HG02981 (cell line): ENCODE results near the gene CBS.
"Not testable (repeated sequence)": the region's sequence is repeated elsewhere in the genome, so short reads cannot be mapped to it uniquely, and the experiment has no call there.

Source experiments
- ATAC-seq: cut with Tn5 transposase; IDR thresholded peaks from one replicate; pipeline ENCODE4 v1.9.1; 2021; ENCODE audit warnings: mild to moderate bottlenecking, moderate library complexity; ENCODE audit not compliant: unreplicated experiment

Gene CBS

DNA sequence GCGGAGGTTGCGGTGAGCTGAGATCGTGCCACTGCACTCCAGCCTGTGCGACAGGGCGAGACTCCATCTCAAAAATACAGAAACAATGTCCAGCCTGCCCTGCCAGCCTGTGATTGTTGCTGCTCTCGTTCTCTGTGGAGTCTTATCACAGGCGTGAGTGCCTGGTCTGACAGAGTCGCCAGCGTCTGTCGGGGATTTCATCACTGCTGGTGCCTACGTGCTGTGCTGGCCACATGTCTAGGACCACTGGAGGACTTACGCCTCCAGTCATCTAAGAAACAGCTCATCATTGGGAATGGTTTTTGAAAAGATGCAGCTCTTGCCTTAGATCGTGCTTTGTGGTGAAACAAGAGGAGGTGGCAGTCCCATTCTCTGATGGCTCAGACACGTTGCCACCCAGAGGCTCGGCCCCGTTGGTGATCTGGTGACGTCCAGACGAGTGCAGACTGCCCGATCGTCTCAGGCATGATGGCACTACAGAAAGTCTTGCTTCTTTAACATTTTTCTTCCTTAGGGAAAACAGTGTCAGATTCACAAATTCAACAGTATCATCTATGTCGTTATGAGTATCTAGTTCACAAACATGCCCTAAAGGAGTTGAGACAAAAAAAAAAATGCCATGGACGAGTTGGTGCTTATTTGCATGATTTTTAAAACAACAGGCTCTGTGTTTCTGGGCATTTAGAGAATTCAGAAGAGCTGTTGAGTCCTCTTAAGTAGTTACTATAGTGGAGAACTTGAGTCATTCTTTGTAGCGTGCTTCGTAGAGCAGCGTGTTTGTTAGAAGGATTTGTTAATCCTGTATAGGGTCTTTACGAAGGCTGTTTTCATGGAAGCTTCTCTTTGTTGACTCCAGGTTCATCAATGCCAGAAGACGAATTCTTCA, 47.5 kb downstream of the CBS start:
- no peak for ATAC-seq

DNA sequence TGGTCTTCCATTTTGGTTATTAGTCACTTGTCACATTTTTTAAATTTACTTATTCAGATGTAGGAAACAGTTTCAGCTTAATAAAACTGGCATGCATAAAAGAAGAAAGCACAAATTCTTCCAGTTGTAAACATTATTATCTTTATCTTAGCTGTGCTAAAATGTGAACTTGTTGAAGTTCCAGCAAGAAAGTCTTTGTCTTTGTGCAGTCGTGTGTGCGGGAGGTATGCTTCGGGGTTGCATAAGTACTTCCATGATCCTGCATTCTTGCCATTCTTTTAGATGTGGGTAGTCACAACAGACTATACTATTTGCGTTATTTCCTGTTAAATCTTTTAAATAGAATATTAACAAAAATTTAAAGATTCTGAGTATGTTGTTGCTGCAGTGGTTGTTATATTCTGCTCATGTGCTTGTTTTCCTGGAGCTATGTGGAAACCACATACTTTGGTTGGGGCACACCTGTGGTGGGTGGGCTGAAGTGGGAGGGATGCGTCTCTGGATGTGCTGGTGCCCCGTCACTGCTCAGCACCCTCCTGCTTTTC, 49.9 kb downstream of the CBS start:
- no peak for ATAC-seq

DNA sequence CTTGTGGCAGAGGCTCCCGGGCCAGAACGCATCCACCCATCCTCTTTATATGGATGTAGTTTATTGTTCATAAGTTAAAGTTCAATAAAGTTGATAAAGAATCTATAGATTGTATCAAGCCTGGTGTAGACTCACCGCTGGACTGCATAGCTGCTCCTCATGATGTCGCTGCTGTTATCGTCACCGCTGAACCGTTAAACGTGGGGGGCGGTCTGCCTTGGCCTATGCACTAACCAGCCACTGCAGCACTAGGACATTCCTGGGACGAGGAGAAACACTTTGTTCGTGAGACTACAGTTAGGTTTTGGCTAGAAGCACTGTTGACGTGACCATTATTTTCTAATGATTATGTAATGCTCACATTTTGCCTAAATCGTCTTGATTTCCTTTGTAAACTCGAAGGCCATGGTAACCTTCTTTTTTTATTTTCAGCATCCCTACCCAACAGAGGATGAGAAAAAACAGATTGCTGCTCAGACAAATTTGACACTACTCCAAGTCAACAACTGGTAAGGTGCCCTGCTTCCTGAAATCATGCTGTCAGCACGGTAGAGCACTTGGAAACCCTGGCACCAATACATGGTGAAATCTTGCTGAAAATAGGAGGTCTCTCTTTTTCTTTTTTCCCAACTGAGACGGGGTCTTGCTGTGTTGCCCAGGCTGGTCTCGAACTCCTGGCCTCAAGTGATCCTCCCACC, 51.0 kb downstream of the CBS start:
- no peak for ATAC-seq

DNA sequence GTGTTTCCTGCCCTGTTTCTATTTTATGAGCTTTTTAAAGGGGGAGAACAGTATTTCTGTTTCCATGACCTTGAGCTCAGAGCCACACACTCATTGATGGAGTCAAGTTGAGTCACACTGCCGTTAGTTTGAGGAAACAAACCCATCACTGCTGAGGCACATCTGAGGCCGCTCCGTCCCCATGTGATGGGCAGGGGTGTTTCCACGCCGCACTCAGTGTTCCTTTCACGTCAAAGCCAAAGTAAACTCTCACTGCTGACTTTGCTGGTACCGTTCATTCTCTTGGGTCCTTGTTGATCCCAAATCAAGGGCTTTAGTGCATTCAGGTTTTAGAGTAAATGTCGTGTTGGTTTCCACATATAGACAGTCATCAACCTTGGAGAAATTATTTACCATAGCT, 52.5 kb downstream of the CBS start:
- no peak for ATAC-seq

DNA sequence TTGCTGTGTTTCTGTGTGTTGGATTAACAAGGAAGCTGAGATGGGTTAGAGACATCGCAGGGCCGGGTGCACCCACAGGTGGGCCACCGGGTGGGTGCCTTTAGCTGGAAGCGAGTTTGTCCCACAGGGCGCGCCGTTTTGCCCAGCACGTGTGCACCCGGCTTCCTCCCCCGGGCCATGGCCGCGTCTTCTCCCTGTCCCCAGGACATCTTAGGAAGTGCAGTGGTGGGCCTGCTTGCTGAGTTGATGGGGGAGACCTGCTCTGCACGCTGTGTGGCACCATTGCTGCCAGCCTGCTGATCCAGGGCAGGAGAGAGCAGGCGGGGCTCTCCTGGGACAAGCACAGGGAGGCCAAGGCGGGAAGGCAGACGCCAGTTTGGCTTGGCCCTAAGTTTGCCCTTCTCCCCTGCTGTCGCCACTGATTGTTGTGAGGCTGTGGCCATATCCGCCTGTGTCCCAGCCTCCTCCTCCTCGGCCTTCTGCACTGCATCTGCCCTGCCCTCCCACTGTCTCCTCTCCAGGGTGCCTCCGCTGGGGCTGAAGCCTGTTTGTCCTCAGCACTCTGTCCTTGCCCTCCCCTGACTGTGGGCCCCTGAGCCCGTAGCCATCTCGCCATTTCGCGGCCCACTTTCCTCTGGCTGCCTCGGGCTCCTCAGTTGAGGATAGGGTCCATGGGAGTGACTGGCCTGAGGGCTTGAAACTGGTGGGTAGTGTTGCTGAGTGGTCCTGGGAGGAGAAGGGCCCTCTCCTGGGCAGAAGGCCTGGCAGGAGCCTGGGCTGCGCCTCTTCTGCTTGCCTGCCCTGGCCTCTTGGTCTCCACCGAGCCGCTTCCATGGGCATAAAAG, 53.7 kb downstream of the CBS start:
- ATAC-seq, result no peak

DNA sequence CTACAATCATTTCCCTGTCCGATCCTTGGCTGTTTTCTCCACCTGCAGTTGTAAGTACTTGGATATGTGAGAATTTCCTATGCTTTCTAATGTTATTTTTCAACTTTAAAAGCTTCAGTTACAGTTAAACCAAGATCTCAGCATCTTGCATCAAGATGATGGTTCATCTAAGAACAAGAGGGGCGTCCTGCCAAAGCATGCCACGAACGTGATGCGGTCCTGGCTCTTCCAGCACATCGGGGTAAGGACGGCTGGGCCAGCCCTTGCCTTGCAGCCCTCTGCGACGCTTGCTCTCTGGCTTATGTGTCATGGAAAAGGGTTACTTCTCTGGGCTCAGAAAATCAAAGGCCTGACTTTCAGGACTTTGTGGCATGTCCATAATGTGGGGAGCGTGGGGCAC, 54.4 kb downstream of the CBS start:
- ATAC-seq, result no peak

DNA sequence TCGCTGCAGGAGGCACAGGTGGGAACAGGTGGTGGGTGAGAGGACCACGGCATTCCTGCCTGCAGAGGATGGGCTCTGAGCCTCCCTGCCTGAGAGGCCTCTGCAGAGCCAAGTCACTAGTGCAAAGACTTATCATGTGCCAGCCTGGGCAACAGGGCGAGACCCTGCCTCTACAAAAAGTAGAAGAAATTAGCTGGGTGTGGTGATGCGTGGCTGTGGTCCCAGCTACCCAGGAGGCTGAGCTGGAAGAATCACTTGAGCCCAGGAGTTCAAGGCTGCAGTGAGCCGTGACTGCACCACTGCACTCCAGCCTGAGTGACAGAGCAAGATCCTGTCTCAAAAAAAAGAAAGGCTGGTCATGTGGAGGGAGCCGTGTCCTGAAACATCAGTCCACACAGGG, 54.9 kb downstream of the CBS start:
- no peak for ATAC-seq

DNA sequence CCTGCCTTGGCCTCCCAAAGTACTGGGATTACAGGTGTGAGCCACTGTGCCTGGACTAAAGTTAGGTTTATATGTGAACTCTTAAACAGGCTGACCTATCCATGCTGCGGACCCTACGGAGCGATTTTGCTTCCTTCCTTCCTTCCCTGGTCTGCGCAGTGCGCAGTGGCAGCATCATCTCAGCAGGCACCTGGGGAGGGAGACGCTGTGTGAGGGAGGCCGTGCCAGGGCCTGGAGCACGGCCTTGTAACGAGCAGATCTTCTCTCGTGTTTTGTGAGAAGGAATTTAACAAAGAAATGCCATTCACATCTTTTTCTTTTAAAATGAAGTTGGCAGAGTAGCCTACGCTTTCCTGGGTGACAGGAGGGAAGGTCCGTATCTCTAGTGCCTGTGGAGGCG, 55.5 kb downstream of the CBS start:
- ATAC-seq, result no peak

DNA sequence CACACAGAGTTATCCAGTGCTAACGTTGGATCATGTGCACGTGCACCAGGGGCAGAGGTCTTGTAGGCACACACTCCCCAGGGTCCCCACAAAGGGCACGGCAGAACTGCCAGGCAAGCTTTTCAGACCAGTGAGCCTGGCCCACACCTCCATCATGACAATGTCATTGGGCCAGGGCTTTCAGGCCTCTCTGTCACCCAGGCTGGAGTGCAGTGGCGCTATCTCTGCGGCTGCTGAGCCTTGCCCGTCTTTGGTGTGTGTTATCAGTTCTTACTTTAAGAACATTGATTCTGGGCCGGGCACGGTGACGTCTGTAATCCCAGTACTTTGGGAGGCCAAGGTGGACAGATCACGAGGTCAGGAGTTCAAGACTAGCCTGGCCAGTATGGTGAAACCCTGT, 57.1 kb downstream of the CBS start:
- ATAC-seq, result no peak

DNA sequence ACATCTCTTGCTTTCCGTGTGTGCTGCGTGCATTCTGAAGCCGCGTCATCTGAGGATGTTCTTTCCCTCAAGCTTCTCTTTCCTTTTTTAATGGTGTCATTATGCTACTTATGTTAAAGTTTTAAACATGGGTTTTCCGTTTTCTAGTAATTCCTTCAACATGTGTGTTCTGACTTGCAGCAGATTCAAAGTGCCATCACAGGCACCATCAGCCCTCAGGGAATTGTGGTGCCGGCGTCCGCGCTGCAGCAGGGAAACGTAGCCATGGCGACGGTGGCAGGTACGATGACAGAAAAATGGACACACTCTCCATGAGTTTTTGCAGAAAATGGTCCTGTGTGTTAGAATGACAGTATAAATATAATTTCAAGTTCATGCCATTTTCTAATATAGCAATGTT, 58.9 kb downstream of the CBS start:
- no peak for ATAC-seq

DNA sequence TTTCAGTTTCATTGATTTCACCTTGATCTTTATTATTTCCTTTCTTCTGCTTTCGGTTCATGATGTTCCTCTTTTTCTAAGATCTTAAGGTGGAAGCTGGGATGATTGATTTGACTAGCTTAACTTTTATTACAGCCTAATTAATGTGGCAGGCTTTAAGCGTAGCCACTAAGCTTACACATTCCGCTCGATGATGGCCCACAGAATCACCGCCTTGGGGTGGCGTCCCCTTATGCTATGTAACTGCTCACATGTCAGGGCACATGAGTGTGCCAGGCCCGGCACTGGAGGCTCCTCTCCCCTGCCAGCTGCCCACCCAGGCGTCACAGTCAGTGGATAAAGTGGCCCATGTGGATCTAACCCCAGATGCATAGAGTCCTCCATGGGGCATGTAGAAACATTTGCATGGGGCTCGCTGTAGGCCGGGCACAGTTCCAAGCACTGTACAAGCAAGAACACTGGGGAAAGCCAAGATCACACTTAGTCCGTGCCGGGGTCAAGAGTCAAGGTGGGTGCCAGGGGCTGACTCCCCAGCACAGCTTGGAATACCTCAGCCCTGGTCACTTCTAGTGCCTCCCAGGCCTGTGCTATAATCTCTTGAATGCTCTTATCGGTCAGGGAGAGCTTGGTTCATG, 59.6 kb downstream of the CBS start:
- no peak for ATAC-seq

DNA sequence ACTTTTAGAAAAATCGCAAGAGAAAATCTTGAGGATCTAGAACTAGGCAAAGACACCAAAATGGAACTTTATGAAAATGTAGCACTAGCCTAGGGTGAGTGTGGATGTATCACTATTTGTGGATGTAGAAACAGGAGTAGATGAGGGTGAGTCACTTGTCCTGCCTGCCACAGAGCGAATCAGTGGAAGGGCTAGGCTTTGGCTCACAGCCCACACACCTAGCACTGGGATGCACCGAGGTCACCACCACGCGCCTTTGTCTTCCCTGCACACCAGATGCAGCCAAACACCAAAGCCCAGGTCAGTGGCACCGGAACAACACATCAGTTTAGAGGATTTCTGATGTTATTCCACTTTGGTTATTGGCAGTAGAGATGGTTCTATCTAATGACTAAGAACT, 63.0 kb downstream of the CBS start:
- no peak for ATAC-seq

DNA sequence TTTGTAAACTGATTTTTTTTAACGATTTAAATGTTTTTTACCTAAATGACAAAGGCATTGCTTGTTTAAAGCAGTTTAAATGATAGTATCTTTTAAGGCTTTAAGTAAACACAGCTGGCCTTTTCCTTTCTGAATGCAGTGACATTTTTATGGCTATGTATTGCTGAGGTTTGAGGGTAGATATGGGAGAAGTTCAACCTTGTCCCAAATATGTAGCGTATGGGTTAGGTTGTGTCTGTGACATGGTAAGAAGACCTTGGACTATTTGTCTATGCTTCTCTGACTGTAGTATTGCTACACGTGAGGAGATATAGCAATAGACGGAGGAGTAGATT, 68.8 kb downstream of the CBS start:
- ATAC-seq, result no peak

DNA sequence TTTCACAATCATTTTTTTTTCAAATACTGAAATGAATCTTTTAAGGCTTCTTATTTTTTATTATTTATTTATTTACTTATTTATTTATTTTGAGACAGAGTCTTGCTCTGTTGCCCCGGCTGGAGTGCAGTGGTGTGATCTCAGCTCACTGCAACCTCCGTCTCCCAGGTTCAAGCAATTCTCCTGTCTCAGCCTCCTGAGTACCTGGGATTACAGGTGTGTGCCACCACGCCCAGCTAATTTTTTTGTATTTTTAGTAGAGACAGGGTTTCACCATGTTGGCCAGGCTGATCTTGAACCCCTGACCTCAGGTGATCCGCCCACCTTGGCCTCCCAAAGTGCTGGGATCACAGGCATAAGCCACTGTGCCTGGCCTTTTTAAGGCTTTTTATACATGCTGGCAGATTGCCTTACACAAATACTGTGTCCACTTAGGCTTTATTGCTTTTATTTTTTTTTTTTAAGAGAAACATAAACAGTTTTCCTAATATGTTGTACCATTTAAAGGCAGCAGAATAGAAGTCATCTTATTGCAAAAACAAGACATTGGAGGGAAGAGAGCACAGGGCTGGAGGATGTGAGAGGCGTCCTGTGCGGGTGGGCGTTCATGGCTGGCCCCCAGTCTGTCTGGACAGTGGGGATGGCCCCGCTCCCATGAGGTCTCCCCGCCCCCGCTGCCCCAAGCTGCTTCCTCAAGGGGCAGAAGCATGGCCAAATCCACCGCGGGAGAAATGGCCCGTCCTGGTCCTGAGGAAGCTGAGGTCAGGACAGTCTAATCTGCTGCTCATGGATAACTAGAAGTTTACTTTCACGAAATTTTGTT, 69.4 kb downstream of the CBS start:
- not testable (repeated sequence) for ATAC-seq

DNA sequence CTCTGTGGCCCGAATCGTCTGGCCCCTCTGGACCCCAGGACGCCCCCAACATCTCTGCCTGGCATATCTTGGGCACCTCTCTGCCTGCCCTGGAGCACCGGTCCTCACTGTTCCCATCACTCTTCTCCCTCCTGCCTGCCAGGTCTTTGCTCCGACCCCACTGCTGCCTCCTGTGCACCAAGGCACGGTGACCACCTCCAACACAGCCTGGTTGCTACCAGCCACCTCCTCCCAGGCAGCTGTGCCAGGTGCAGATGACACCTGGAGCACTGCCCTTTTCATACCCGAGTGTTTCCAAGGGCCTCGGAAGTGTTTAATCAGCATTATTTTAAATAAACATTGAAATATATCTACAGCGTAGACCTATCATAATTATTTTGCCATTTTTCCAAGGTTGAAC, 70.0 kb downstream of the CBS start:
- no peak for ATAC-seq

DNA sequence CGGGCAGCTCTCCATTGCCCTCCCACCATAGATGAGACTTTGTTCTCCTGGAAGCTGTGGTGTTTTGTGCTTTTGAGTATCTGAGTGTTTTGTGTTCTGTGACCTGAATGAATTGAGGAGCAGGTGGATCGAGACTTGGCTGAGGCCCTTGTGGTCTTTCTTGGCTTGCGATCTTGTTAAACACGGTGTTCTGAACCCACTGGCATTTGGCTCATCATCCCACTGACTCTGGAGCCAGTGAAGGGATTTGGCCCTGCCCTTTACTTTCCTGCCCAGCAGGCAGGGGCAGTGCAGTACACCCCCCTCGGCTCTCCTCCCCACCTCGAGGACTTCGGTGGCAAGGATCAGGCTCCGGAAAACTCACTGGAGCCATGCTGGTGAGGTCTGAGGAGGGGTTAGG, 70.7 kb downstream of the CBS start:
- no peak for ATAC-seq
